A549 (cell line): ENCODE data around the gene ST8SIA2. TPM values are rescaled to one million over a fixed set of nuclear protein-coding genes. Genes with fewer than 3 reads are reported as not detected.

Experiments used
- ATAC-seq, 2 experiments: fragments of 200-7000 bp in 1 of 2; fragments of >200 bp in 1 of 2; cut with Nextera tagmentation in 1 of 2; cut with Tn5 transposase in 1 of 2; 3 replicates each; pipeline versions ENCODE4 v1.8.0 to v1.9.1; 2018 to 2020; ENCODE audit warnings: mild to moderate bottlenecking in 1 of 2, moderate library complexity in 1 of 2
- CTCF ChIA-PET: fragments of 300-600 bp; sonication (Branson Sonifier 250); formaldehyde crosslinking; extraction: SDS; loops from one replicate; lab custom pipeline; 2021; ENCODE audit warnings: antibody characterized with exemption, inconsistent platforms; lab: Yijun Ruan, JAX
- POLR2A ChIA-PET: fragments of 350-600 bp; formaldehyde crosslinking; extraction: SDS; loops from one replicate; lab custom pipeline; 2021; ENCODE audit warnings: antibody characterized with exemption, inconsistent platforms; lab: Yijun Ruan, JAX
- DNase-seq, 2 experiments: peaks; one replicate each; pipeline versions ENCODE4 v3.0.0 to v3.0.0-alpha.2; 2011 to 2016; ENCODE audit warnings: low read depth in 1 of 2, low spot score in 1 of 2
- FAIRE-seq: peaks from 2 replicates; lab custom pipeline; 2011; peaks lifted over from hg19 to GRCh38; lab: Jason Lieb, UNC
- H3K27ac ChIP-seq, 2 experiments: fragments of >200 bp; sonication (Bioruptor Twin); formaldehyde crosslinking; 3 replicates each; pipeline ENCODE4 v1.5.1; 2016 to 2017
- H3K4me1 ChIP-seq: fragments of >200 bp; sonication (Bioruptor Twin); formaldehyde crosslinking; 3 replicates; pipeline ENCODE4 v1.6.1; 2016
- H3K4me2 ChIP-seq: fragments of >200 bp; sonication (Bioruptor Twin); formaldehyde crosslinking; 3 replicates; pipeline ENCODE4 v1.6.1; 2016
- H3K4me3 ChIP-seq: fragments of >200 bp; sonication (Bioruptor Twin); formaldehyde crosslinking; 3 replicates; pipeline ENCODE4 v1.5.1; 2016
- H3K9me3 ChIP-seq: fragments of >200 bp; sonication (Bioruptor Twin); formaldehyde crosslinking; 3 replicates; pipeline ENCODE4 v1.6.1; 2016
- BCL3 ChIP-seq: fragments of >200 bp; sonication (Bioruptor Twin); formaldehyde crosslinking; IDR thresholded peaks from 3 replicates; pipeline ENCODE4 v1.6.1; 2016
- BHLHE40 ChIP-seq: IDR thresholded peaks from 2 replicates; pipeline ENCODE4 v1.6.1; 2012; ENCODE audit warnings: low read depth, low read length, inconsistent platforms
- CBX2 ChIP-seq: fragments of 200-600 bp; sonication (generic); IDR thresholded peaks from 2 replicates; pipeline ENCODE4 v1.6.1; 2016; ENCODE audit warnings: low read depth, mild to moderate bottlenecking, borderline replicate concordance
- CBX8 ChIP-seq: fragments of 200-600 bp; sonication (generic); IDR thresholded peaks from 2 replicates; pipeline ENCODE4 v1.6.1; 2016
- CHD2 ChIP-seq: fragments of 150-350 bp; IDR thresholded peaks from 2 replicates; pipeline ENCODE4 v1.6.1; 2014; ENCODE audit warnings: low read length; ENCODE audit not compliant: partially characterized antibody
- E2F6 ChIP-seq: IDR thresholded peaks from 2 replicates; pipeline ENCODE4 v1.6.1; 2012; ENCODE audit warnings: low read depth, borderline replicate concordance
- EHMT2 ChIP-seq: fragments of 200-600 bp; sonication (generic); IDR thresholded peaks from 2 replicates; pipeline ENCODE4 v1.6.1; 2016; ENCODE audit warnings: antibody characterized with exemption, low read depth, mild to moderate bottlenecking, moderate library complexity
- ELK1 ChIP-seq: fragments of 150-350 bp; IDR thresholded peaks from 2 replicates; pipeline ENCODE4 v1.6.1; 2014; ENCODE audit warnings: low read depth, mild to moderate bottlenecking, low read length
- EP300 ChIP-seq, 2 experiments: fragments of >200 bp; sonication (Bioruptor Twin); formaldehyde crosslinking; IDR thresholded peaks; 2 replicates in 1 of 2; 3 replicates in 1 of 2; pipeline ENCODE4 v1.6.1; 2016 to 2017
- FOSB ChIP-seq: fragments of 250-450 bp; sonication (Bioruptor Pico); IDR thresholded peaks from 2 replicates; pipeline ENCODE4 v1.5.0; 2020; ENCODE audit warnings: mild to moderate bottlenecking, moderate library complexity
- FOXS1 ChIP-seq: fragments of 250-450 bp; sonication (Bioruptor Pico); IDR thresholded peaks from 2 replicates; pipeline ENCODE4 v1.5.0; 2020; ENCODE audit warnings: mild to moderate bottlenecking, moderate library complexity
- GATA3 ChIP-seq: IDR thresholded peaks from 2 replicates; pipeline ENCODE4 v1.6.1; 2012; ENCODE audit warnings: borderline replicate concordance
- HEYL ChIP-seq: fragments of 250-450 bp; sonication (Bioruptor Pico); IDR thresholded peaks from 2 replicates; pipeline ENCODE4 v1.8.0; 2021; ENCODE audit warnings: mild to moderate bottlenecking, moderate library complexity
- HMGXB4 ChIP-seq: fragments of 250-450 bp; sonication (Bioruptor Pico); IDR thresholded peaks from 2 replicates; pipeline ENCODE4 v1.5.0; 2021; ENCODE audit warnings: mild to moderate bottlenecking, moderate library complexity, borderline replicate concordance
- HOXA7 ChIP-seq: fragments of 250-450 bp; sonication (Bioruptor Pico); IDR thresholded peaks from 2 replicates; pipeline ENCODE4 v1.5.0; 2020; ENCODE audit warnings: mild to moderate bottlenecking, moderate library complexity
- HOXB13 ChIP-seq: fragments of 250-450 bp; sonication (Bioruptor Pico); IDR thresholded peaks from 2 replicates; pipeline ENCODE4 v1.5.0; 2020; ENCODE audit warnings: low read depth, mild to moderate bottlenecking, moderate library complexity
- HOXB5 ChIP-seq: fragments of 250-450 bp; sonication (Bioruptor Pico); IDR thresholded peaks from 2 replicates; pipeline ENCODE4 v1.5.0; 2020; ENCODE audit warnings: mild to moderate bottlenecking, moderate library complexity
- JUN ChIP-seq, 2 experiments: fragments of >200 bp; sonication (Bioruptor Twin); formaldehyde crosslinking; IDR thresholded peaks; 2 replicates in 1 of 2; 3 replicates in 1 of 2; pipeline ENCODE4 v1.6.1; 2016 to 2017
- KDM1A ChIP-seq: fragments of 200-600 bp; sonication (generic); IDR thresholded peaks from 2 replicates; pipeline ENCODE4 v1.6.1; 2016; ENCODE audit warnings: low read depth, mild to moderate bottlenecking
- KDM5A ChIP-seq: fragments of 200-600 bp; sonication (generic); IDR thresholded peaks from 2 replicates; pipeline ENCODE4 v1.6.1; 2016; ENCODE audit warnings: antibody characterized with exemption, mild to moderate bottlenecking
- MAFK ChIP-seq: fragments of 450-650 bp; IDR thresholded peaks from 2 replicates; pipeline ENCODE4 v1.6.1; 2014; ENCODE audit not compliant: partially characterized antibody
- MAX ChIP-seq: IDR thresholded peaks from 2 replicates; pipeline ENCODE4 v1.6.1; 2012
- NFE2L2 ChIP-seq: fragments of 150-350 bp; conservative IDR thresholded peaks from 2 replicates; pipeline ENCODE4 v1.6.1; 2014; ENCODE audit warnings: low read length
- NPAS2 ChIP-seq: fragments of 250-450 bp; sonication (Bioruptor Pico); IDR thresholded peaks from 2 replicates; pipeline ENCODE4 v1.8.0; 2022; ENCODE audit warnings: mild to moderate bottlenecking, moderate library complexity, borderline replicate concordance
- NR3C1 ChIP-seq: fragments of >200 bp; sonication (Bioruptor Twin); formaldehyde crosslinking; IDR thresholded peaks from 3 replicates; pipeline ENCODE4 v1.6.1; 2017
- PHF8 ChIP-seq: fragments of 200-600 bp; sonication (generic); IDR thresholded peaks from 2 replicates; pipeline ENCODE4 v1.6.1; 2016; ENCODE audit warnings: low read depth, mild to moderate bottlenecking, antibody characterized with exemption, moderate library complexity, borderline replicate concordance
- POLR2AphosphoS2 ChIP-seq: conservative IDR thresholded peaks from 2 replicates; pipeline ENCODE4 v1.6.1; 2012; ENCODE audit warnings: low read length, improper control_type of control experiment, inconsistent platforms
- RARB ChIP-seq: fragments of 250-450 bp; sonication (Bioruptor Pico); IDR thresholded peaks from 2 replicates; pipeline ENCODE4 v1.8.0; 2021; ENCODE audit warnings: mild to moderate bottlenecking, moderate library complexity
- RCOR1 ChIP-seq: fragments of 150-350 bp; IDR thresholded peaks from 2 replicates; pipeline ENCODE4 v1.6.1; 2014; ENCODE audit warnings: antibody characterized with exemption, low read length, low read depth
- SMC3 ChIP-seq: fragments of >200 bp; sonication (Bioruptor Twin); formaldehyde crosslinking; IDR thresholded peaks from 3 replicates; pipeline ENCODE4 v1.6.1; 2018; ENCODE audit warnings: inconsistent platforms
- TP53 ChIP-seq: fragments of 250-450 bp; sonication (Bioruptor Pico); IDR thresholded peaks from 2 replicates; pipeline ENCODE4 v1.5.0; 2021; ENCODE audit warnings: mild to moderate bottlenecking, moderate library complexity
- ZC3H11A ChIP-seq: fragments of 450-650 bp; IDR thresholded peaks from 2 replicates; pipeline ENCODE4 v1.6.1; 2014; ENCODE audit warnings: antibody characterized with exemption, mild to moderate bottlenecking
- ZFP36 ChIP-seq: fragments of 450-650 bp; IDR thresholded peaks from 2 replicates; pipeline ENCODE4 v1.6.1; 2014; ENCODE audit warnings: borderline replicate concordance; ENCODE audit not compliant: partially characterized antibody
- WGBS: methylation state at CpG from one replicate; pipeline ENCODE4 v1.1.6; 2017; ENCODE audit errors: missing lambda C conversion rate; 5-methylcytosine and 5-hydroxymethylcytosine counted together
- polyA plus RNA-seq, 4 experiments: library from polyadenylated mRNA; depleted of rRNA in 3 of 4; stranded (reverse); fragments of >200 nt; fragmentation: RNase III in 1 of 4; extraction: RNeasy Plus Mini Kit Qiagen cat#74134 plus additional on column Dnase treatment in 1 of 4; gene quantifications; 2 replicates in 3 of 4; 3 replicates in 1 of 4; pipeline ENCODE4 v1.2.3, GENCODE V29; 2011 to 2017

ST8SIA2 gene
- polyA plus RNA-seq, 2 of the 4 experiments (the other 2 are of a cell fraction): 0.22 to 0.41 TPM

GRCh38 chr15:92443381-92443780, 49.7 kb downstream of the ST8SIA2 start:
- ATAC-seq: no peak
- no peak for DNase-seq
- POLR2A ChIA-PET: no interaction called here
- Histone ChIP-seq H3K4me1 (no peaks in the 10 kb centered on the region), H3K27ac (no peak overlapping the region), H3K4me3 (no peak overlapping the region), H3K9me3 (no peaks in the 10 kb centered on the region), H3K4me2 (no peak overlapping the region)
- CTCF ChIA-PET: interaction anchor here (0.6 kb wide), 1 partner anchor 36 kb away, joined by 3 read pairs; no protein-coding TSS in a partner anchor
- 51% methylated on average over 3 of the region's 3 CpGs for WGBS
- TF ChIP-seq ZFP36 (peak; percentile 26), EP300 (IDR thresholded peaks at IDR 0.05) (no peak)
- FAIRE-seq: no peak

GRCh38 chr15:92444631-92445030, 51.0 kb downstream of the ST8SIA2 start:
- Histone ChIP-seq H3K27ac (no peak overlapping the region), H3K4me2 (no peak overlapping the region), H3K4me1 (no peaks in the 10 kb centered on the region), H3K4me3 (no peak overlapping the region), H3K9me3 (no peaks in the 10 kb centered on the region)
- ChIA-PET CTCF (interaction anchor here (0.7 kb wide), 1 partner anchor 10 kb away, joined by 3 read pairs; no protein-coding TSS in a partner anchor), POLR2A (no interaction called here)
- TF ChIP-seq BHLHE40 (no peak), RCOR1 (no peak), HOXB5 (CRISPR knock-in tag) (no peak), HOXB13 (CRISPR knock-in tag) (no peak), TP53 (no peak), FOXS1 (CRISPR knock-in tag) (no peak), GATA3 (no peak), MAX (no peak), BCL3 (no peak), ZC3H11A (no peak), NFE2L2 (no peak), EHMT2 (no peak), HEYL (CRISPR knock-in tag) (no peak), PHF8 (no peak), POLR2AphosphoS2 (no peak), ELK1 (no peak), NR3C1 (no peak), CBX8 (no peak), RARB (no peak), CBX2 (no peak)
- DNase-seq (no peak), ATAC-seq (no peak), FAIRE-seq (no peak)
- WGBS: 65% methylated on average over 21 of the region's 21 CpGs

GRCh38 chr15:92448370-92448769, 54.7 kb downstream of the ST8SIA2 start:
- Histone ChIP-seq H3K27ac (no peak overlapping the region), H3K9me3 (no peaks in the 10 kb centered on the region), H3K4me1 (no peaks in the 10 kb centered on the region), H3K4me3 (no peak overlapping the region), H3K4me2 (no peak overlapping the region)
- CTCF ChIA-PET: no interaction called here
- FAIRE-seq (no peak), ATAC-seq (no peak), DNase-seq (no peak)
- POLR2A ChIA-PET: no interaction called here
- 26% methylated on average over 6 of the region's 6 CpGs for WGBS
- TF ChIP-seq HOXA7 (CRISPR knock-in tag): no peak
- no peak for TF ChIP-seq MAFK
- no peak for TF ChIP-seq NPAS2
- no peak for TF ChIP-seq NR3C1
- TF ChIP-seq KDM5A: no peak
- TF ChIP-seq JUN (IDR thresholded peaks at IDR 0.05): no peak
- no peak for TF ChIP-seq FOSB
- no peak for TF ChIP-seq RARB
- TF ChIP-seq E2F6: no peak
- no peak for TF ChIP-seq CHD2
- TF ChIP-seq KDM1A: no peak
- TF ChIP-seq HMGXB4 (CRISPR knock-in tag): no peak
- no peak for TF ChIP-seq CBX2
- no peak for TF ChIP-seq POLR2AphosphoS2
- no peak for TF ChIP-seq HOXB5 (CRISPR knock-in tag)
- TF ChIP-seq SMC3: no peak
